ENCODE data around the gene MOV10. TPM values are rescaled to one million over a fixed set of nuclear protein-coding genes. Genes with fewer than 3 reads are reported as not detected.

Gene MOV10
- total RNA-seq, 2 donors from 2014 or later, result 26.2 to 29.3 TPM

- peak overlapping the region; percentile 89 to 95 (median 90) for H3K27ac ChIP-seq
- 44 to 45% methylated on average over 6 to 7 of the region's 7 CpGs for WGBS, 2 donors
- intact Hi-C loops (cut with DNase I), result no loop called here
Observed at GRCh38 chr1:112704391-112704933, 30.0 kb downstream of the MOV10 start.

GRCh38 chr1:112704934-112705627 lies 30.6 kb downstream of the MOV10 start:
- peak; percentile 70 for ATAC-seq

More at GRCh38 chr1:112704391-112704933, 30.0 kb downstream of the MOV10 start:
- Histone ChIP-seq H3K9me3 (no peaks in the 10 kb centered on the region), H3K36me3 (replicated peaks in 1 of 2; ENCODE audit: insufficient read depth in 1 of 2, low read depth in 2 of 2) (no peaks in the 10 kb centered on the region), H3K4me1 (peaks cover 65% of the 10 kb centered on the region), H3K4me3 (no peak overlapping the region), H3K27me3 (no peaks in the 10 kb centered on the region)
- ATAC-seq (no peak), DNase-seq (no peak)
- no peak for TF ChIP-seq POLR2A (IDR thresholded peaks at IDR 0.05)
- no peak for TF ChIP-seq CTCF (IDR thresholded peaks at IDR 0.05)

GRCh38 chr1:112706505-112707220 lies 32.2 kb downstream of the MOV10 start, which contains the start of gene RHOC:
Gene RHOC, minus strand, starts transcription at chr1:112707127. Its CDS starts 3,328 bp downstream, at chr1:112703799.
- peaks cover 43% of the 10 kb centered on the region for H3K4me1 ChIP-seq

More at GRCh38 chr1:112704934-112705627, 30.6 kb downstream of the MOV10 start:
- DNase-seq, result peak; percentile 86 to 96 (median 91)
- TF ChIP-seq POLR2A (IDR thresholded peaks at IDR 0.05), result peak; percentile 41 to 73 (median 66)
- no peak for TF ChIP-seq CTCF (IDR thresholded peaks at IDR 0.05)
- no peaks in the 10 kb centered on the region for H3K9me3 ChIP-seq
- no peaks in the 10 kb centered on the region for H3K27me3 ChIP-seq
- H3K36me3 ChIP-seq (replicated peaks in 1 of 2; ENCODE audit: insufficient read depth in 1 of 2, low read depth in 2 of 2), result no peaks in the 10 kb centered on the region
- 1 to 2% methylated on average over 12 to 13 of the region's 13 CpGs for WGBS, 2 donors
- intact Hi-C loops (cut with DNase I), result no loop called here
- H3K4me1 ChIP-seq, result peaks cover 59% of the 10 kb centered on the region
- H3K27ac ChIP-seq, result peak overlapping the region; percentile 89 to 95 (median 90)
- H3K4me3 ChIP-seq, result no peak overlapping the region

More at GRCh38 chr1:112706505-112707220, 32.2 kb downstream of the MOV10 start, which contains the start of gene RHOC:
- Histone ChIP-seq H3K27ac (peak within 1 kb of the TSS; percentile 89 to 95 (median 90)), H3K4me3 (peak within 1 kb of the TSS; percentile 65 to 72), H3K27me3 (no peaks in the 10 kb centered on the region), H3K36me3 (replicated peaks in 1 of 2; ENCODE audit: insufficient read depth in 1 of 2, low read depth in 2 of 2) (no peaks in the 10 kb centered on the region), H3K9me3 (no peaks in the 10 kb centered on the region)
- DNase-seq (peak; percentile 68 to 81 (median 75)), ATAC-seq (peak; percentile 84)
- intact Hi-C loops (cut with DNase I), result no loop called here
- WGBS, 2 donors, result 1% methylated on average over 23 to 50 of the region's 61 CpGs
- TF ChIP-seq CTCF (IDR thresholded peaks at IDR 0.05), result no peak
- peak; percentile 69 to 81 (median 77) for TF ChIP-seq POLR2A (IDR thresholded peaks at IDR 0.05)
